T-cell (primary cell): Measurements from ENCODE around the gene MME. TPM values are rescaled to one million over a fixed set of nuclear protein-coding genes. Genes with fewer than 3 reads are reported as not detected.

Experiments used
- ATAC-seq, 4 experiments: fragments of 200-7000 bp in 3 of 4; fragments of 150-1000 bp in 1 of 4; cut with Tn5 transposase; replicated peaks in 1 of 4; 1 replicate in 3 of 4; 2 replicates in 1 of 4; pipeline ENCODE4 v1.10.0; 2021; ENCODE audit warnings: moderate library complexity in 3 of 4, mild to moderate bottlenecking in 2 of 4, moderate number of reproducible peaks in 1 of 4
- CTCF ChIA-PET, 2 donors: fragments of 300-600 bp; sonication (Branson Sonifier 250); formaldehyde crosslinking; loops; one replicate each; lab custom pipeline; 2022; ENCODE audit warnings: antibody characterized with exemption in 2 of 2; lab: Charles Lee
- POLR2A ChIA-PET, 2 donors: fragments of 300-600 bp; sonication (Branson Sonifier 250); formaldehyde crosslinking; loops; one replicate each; lab custom pipeline; 2022; ENCODE audit warnings: antibody characterized with exemption in 2 of 2; lab: Charles Lee
- DNase-seq, 35 experiments: peaks; one replicate each; pipeline versions ENCODE4 v3.0.0 to v3.0.0-alpha.2; 2013 to 2023
- H3K27ac ChIP-seq: one replicate; pipeline ENCODE4 v1.5.1; 2013; ENCODE audit warnings: low read length
- H3K27me3 ChIP-seq, 2 experiments: replicated peaks in 1 of 2; 1 replicate in 1 of 2; 2 replicates in 1 of 2; pipeline versions ENCODE4 v1.6.1 to v1.7.0; 2013; ENCODE audit warnings: low read length in 1 of 2, mixed read lengths in 1 of 2; ENCODE audit not compliant: control insufficient read depth in 2 of 2, insufficient read depth in 2 of 2; ENCODE audit errors: extremely low read depth in 1 of 2
- H3K36me3 ChIP-seq, 2 donors: 1 replicate in 1 of 2; 2 replicates in 1 of 2; pipeline versions ENCODE4 v1.6.1 to v1.7.0; 2013; ENCODE audit warnings: low read length in 1 of 2; ENCODE audit not compliant: control insufficient read depth in 2 of 2, insufficient read depth in 1 of 2; ENCODE audit errors: extremely low read depth in 1 of 2
- H3K4me1 ChIP-seq, 2 experiments: 1 replicate in 1 of 2; 2 replicates in 1 of 2; pipeline versions ENCODE4 v1.6.1 to v1.7.0; 2013; ENCODE audit warnings: low read length in 2 of 2, mixed read lengths in 1 of 2; ENCODE audit not compliant: insufficient read depth in 2 of 2, control insufficient read depth in 1 of 2; ENCODE audit errors: extremely low read depth in 1 of 2
- H3K4me3 ChIP-seq, 2 donors: 1 replicate in 1 of 2; 2 replicates in 1 of 2; pipeline versions ENCODE4 v1.5.1 to v1.7.0; 2013; ENCODE audit warnings: mild to moderate bottlenecking in 2 of 2, low read length in 1 of 2, moderate library complexity in 1 of 2; ENCODE audit not compliant: control insufficient read depth in 1 of 2; ENCODE audit errors: extremely low read depth in 1 of 2
- H3K9me3 ChIP-seq: 2 replicates; pipeline ENCODE4 v1.7.0; 2013
- H3K27ac Mint-ChIP-seq, 2 donors: one replicate each; pipeline ENCODE4 v1.8.0; 2020 to 2021; ENCODE audit warnings: mild to moderate bottlenecking in 2 of 2, mixed read lengths in 2 of 2
- H3K27me3 Mint-ChIP-seq, 2 donors: one replicate each; pipeline ENCODE4 v1.8.0; 2021 to 2022; ENCODE audit warnings: mixed read lengths in 2 of 2
- H3K36me3 Mint-ChIP-seq: one replicate; pipeline ENCODE4 v1.8.0; 2021; ENCODE audit warnings: mixed read lengths
- H3K4me1 Mint-ChIP-seq, 3 donors: one replicate each; pipeline ENCODE4 v1.8.0; 2020 to 2022; ENCODE audit warnings: mixed read lengths in 3 of 3, mild to moderate bottlenecking in 1 of 3
- H3K4me3 Mint-ChIP-seq, 3 donors: one replicate each; pipeline ENCODE4 v1.8.0; 2020 to 2022; ENCODE audit warnings: mild to moderate bottlenecking in 3 of 3, mixed read lengths in 3 of 3, moderate library complexity in 3 of 3
- H3K9me3 Mint-ChIP-seq, 3 donors: one replicate each; pipeline ENCODE4 v1.8.0; 2020 to 2022; ENCODE audit warnings: mixed read lengths in 3 of 3
- WGBS: methylation state at CpG from one replicate; pipeline ENCODE4 v1.1.5; 2013; ENCODE audit warnings: missing lambda C conversion rate; ENCODE audit not compliant: insufficient coverage; 5-methylcytosine and 5-hydroxymethylcytosine counted together
- total RNA-seq, 35 experiments: library from RNA in 6 of 35; stranded (reverse) in 6 of 35; fragments of 120-200 nt in 1 of 35; gene quantifications; one replicate each; pipeline versions ENCODE4 v1.2.1 to v1.2.4 and lab custom pipeline; 2013 to 2026

Gene MME
- total RNA-seq, 5 donors from 2014 or later (not counting 1 experiment from before 2014, with no cell fraction given): 0.35 to 2.2 (median 0.93) TPM

DNA sequence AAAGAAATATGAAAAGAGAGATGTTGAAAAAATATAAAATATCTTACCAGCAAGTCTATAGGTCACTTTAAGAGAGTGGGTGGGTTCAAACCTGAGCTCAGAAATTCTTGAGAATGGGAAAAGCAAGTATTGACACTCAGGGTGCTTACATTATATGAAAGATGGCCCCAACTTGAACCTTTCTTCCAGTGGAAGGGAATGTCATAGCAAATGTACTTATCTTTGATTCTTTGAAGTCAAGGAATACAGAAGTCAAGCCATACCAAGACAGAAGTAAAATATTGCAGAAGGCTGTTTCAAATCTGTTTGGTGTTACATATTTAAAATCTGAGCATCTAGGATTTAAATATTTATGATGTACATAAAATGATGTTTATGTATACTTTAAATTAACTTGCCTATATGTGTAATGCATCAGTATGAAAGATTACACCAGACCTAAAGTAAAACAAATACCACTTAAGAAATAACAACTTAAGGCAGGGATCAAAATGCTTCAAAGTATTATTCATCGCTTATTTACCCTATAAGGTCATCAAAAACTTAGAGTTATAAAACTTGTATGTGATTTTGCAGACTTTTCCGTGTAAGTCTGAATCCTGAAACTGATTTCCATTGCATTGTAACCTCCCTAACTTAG lies 8.7 kb downstream of the MME start:
- ChIA-PET CTCF (no interaction called here), POLR2A (no interaction called here)
- H3K4me3 ChIP-seq: no peak overlapping the region
- ATAC-seq: no peak
- no peaks in the 10 kb centered on the region for H3K36me3 ChIP-seq
- H3K9me3 ChIP-seq: no peaks in the 10 kb centered on the region
- Mint-ChIP-seq H3K36me3 (no peaks in the 10 kb centered on the region), H3K9me3 (peaks cover 0 to 4% (median 0%) of the 10 kb centered on the region in 3 donors), H3K27ac (no peak overlapping the region), H3K27me3 (peaks cover 0 to 2% of the 10 kb centered on the region in 2 donors), H3K4me1 (no peaks in the 10 kb centered on the region), H3K4me3 (no peak overlapping the region)
- no CpG with 5 or more reads among the region's 2 CpGs for WGBS
- no peaks in the 10 kb centered on the region for H3K27me3 ChIP-seq
- H3K27ac ChIP-seq: no peak overlapping the region
- DNase-seq: no peak
- no peaks in the 10 kb centered on the region for H3K4me1 ChIP-seq

DNA sequence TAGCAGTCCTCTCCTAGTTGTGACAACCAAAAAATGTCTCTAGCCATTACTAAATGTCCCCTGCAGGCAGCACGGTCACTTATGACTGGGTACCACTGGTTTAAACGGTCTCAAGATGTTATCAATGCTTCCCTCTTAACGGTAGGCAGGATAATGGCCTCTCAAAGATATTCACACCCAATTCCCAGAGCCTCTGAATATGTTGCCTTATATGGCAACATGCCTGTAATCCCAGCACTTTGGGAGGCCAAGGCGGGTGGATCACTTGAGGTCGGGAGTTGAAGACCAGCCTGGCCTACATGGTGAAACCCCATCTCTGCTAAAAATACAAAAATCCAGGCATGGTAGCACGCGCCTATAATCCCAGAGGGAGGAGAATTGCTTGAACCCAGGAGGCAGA lies 9.4 kb downstream of the MME start:
- H3K36me3 ChIP-seq: no peaks in the 10 kb centered on the region
- CTCF ChIA-PET: no interaction called here
- WGBS: 82% methylated on average over 5 of the region's 7 CpGs
- H3K4me1 ChIP-seq: no peaks in the 10 kb centered on the region
- no peaks in the 10 kb centered on the region for H3K9me3 ChIP-seq
- H3K4me1 Mint-ChIP-seq: no peaks in the 10 kb centered on the region
- H3K27me3 ChIP-seq: no peaks in the 10 kb centered on the region
- no peak overlapping the region for H3K27ac Mint-ChIP-seq
- H3K36me3 Mint-ChIP-seq: no peaks in the 10 kb centered on the region
- peaks cover 0 to 4% (median 0%) of the 10 kb centered on the region in 3 donors for H3K9me3 Mint-ChIP-seq
- DNase-seq (no peak), ATAC-seq (no peak)
- no peak overlapping the region for H3K4me3 Mint-ChIP-seq
- peaks cover 0 to 2% of the 10 kb centered on the region in 2 donors for H3K27me3 Mint-ChIP-seq
- POLR2A ChIA-PET: no interaction called here
- H3K27ac ChIP-seq: no peak overlapping the region
- H3K4me3 ChIP-seq: no peak overlapping the region

DNA sequence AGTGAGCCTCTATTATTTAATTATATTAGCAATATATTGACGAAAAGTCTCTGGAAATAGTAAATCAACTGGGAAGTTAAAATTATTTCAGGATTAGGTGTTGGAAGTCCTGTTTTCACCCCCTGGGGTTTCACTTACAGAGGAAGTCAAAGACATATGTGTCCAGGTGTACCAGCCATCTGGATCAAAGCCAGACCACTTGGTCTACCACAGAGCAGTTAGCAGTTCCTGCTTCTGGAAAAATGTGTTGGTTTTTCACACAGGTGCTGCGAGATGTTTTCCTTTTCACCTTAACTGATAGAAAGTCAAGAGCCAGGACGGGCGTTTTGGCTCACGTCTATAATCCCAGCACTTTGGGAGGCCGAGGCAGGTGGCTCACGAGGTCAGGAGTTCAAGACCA lies 13.1 kb downstream of the MME start:
- H3K4me1 Mint-ChIP-seq: no peaks in the 10 kb centered on the region

DNA sequence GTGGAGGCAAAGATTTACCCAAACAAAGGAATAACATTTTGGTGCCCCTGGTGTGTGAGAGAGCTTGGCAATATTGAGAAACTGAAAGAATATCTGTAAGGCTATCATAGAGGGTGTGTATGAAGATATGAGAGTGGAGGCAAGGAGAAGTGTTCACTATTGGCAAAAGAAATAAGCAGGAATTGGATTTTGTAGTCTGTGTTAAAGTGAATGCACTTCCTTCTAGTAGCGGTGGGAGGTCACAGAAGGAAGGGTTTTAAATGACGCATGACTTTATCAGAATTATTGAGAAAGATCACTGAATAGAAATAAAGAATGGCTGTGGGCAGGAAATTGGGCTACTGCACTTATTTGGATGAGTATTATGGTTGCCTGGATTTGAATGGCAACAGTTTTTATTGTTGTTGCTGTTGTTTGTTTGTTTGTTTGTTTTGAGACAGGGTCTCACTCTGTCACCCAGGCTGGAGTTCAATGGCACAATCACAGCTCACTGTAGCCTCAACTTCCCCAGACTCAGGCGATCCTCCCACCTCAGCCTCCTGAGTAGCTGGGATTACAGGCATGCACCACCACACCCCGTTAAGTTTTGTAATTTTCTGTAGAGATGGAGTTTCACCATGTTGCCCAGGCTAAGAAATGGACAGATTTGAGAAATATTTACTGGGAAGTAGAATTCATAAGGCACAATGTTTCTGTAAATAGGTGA lies 16.3 kb downstream of the MME start:
- no peak overlapping the region for H3K4me3 Mint-ChIP-seq
- DNase-seq (no peak), ATAC-seq (no peak)
- Histone ChIP-seq H3K9me3 (no peaks in the 10 kb centered on the region), H3K4me3 (no peak overlapping the region), H3K27me3 (no peaks in the 10 kb centered on the region), H3K4me1 (no peaks in the 10 kb centered on the region), H3K27ac (no peak overlapping the region), H3K36me3 (no peaks in the 10 kb centered on the region)
- peaks cover 0 to 12% (median 4%) of the 10 kb centered on the region in 3 donors for H3K9me3 Mint-ChIP-seq
- no peaks in the 10 kb centered on the region for H3K4me1 Mint-ChIP-seq
- ChIA-PET CTCF (no interaction called here), POLR2A (interaction anchor here in 1 of 2 donors (0.5 kb wide), 1 partner anchor 57 kb away, joined by 3 read pairs; no protein-coding TSS in a partner anchor)
- H3K36me3 Mint-ChIP-seq: no peaks in the 10 kb centered on the region
- 92% methylated on average over 2 of the region's 4 CpGs for whole genome bisulfite sequencing
- H3K27ac Mint-ChIP-seq: no peak overlapping the region
- no peaks in the 10 kb centered on the region for H3K27me3 Mint-ChIP-seq

More for the DNA sequence above, 13.1 kb downstream of the MME start:
- Histone ChIP-seq H3K27me3 (no peaks in the 10 kb centered on the region), H3K4me3 (no peak overlapping the region), H3K9me3 (no peaks in the 10 kb centered on the region), H3K36me3 (no peaks in the 10 kb centered on the region), H3K4me1 (no peaks in the 10 kb centered on the region), H3K27ac (no peak overlapping the region)
- Mint-ChIP-seq H3K36me3 (no peaks in the 10 kb centered on the region), H3K27ac (no peak overlapping the region), H3K9me3 (peaks cover 0 to 4% (median 0%) of the 10 kb centered on the region in 3 donors), H3K27me3 (no peaks in the 10 kb centered on the region), H3K4me3 (no peak overlapping the region)
- WGBS: 19% methylated on average over 6 of the region's 7 CpGs
- ATAC-seq (no peak), DNase-seq (no peak)
- CTCF ChIA-PET: no interaction called here
- POLR2A ChIA-PET: no interaction called here

DNA sequence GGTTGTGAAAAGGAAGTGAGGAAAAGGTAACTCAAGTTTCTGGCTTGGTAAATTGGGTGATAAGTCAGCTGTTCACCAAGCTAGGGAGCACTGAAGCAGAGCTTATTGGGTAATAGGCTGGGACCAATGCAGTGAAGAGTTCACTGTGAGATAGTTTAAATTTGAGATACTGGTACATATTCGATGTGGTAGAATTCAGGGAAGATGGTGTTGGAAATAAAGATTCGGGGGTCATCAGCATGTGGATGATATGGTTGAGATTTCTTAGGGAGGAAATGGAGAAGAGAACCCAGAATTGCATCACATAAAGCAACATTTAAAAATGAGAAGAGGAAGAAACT lies 16.9 kb downstream of the MME start:
- Mint-ChIP-seq H3K36me3 (no peaks in the 10 kb centered on the region), H3K9me3 (peaks cover 0 to 12% (median 4%) of the 10 kb centered on the region in 3 donors), H3K27ac (no peak overlapping the region), H3K27me3 (no peaks in the 10 kb centered on the region), H3K4me3 (no peak overlapping the region), H3K4me1 (no peaks in the 10 kb centered on the region)
- Histone ChIP-seq H3K36me3 (no peaks in the 10 kb centered on the region), H3K4me3 (no peak overlapping the region), H3K27ac (no peak overlapping the region), H3K4me1 (no peaks in the 10 kb centered on the region), H3K27me3 (no peaks in the 10 kb centered on the region), H3K9me3 (no peaks in the 10 kb centered on the region)
- WGBS: no CpG with 5 or more reads among the region's 2 CpGs
- ATAC-seq: no peak
- CTCF ChIA-PET: no interaction called here
- POLR2A ChIA-PET: no interaction called here
- DNase-seq: no peak

DNA sequence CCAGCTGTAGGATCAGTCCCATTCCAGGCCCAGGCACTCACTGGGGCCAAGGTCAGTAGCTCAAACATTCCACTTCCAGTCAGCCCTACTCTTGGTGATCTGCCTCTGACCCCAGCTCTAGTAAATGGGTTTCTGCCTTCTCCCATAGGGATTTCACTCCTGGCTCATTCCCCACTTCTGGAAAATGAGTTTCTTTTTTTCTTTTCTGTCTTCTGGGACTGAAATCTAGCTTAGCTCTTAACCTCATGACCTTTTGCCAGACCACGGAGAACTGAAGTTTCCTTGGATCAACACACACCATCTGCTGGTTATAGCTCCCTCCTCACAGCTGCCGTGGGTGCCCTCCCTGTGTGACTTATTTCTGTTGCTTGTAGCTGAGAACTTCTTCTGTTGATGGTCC lies 21.3 kb downstream of the MME start:
- no peak overlapping the region for H3K4me3 Mint-ChIP-seq
- no peaks in the 10 kb centered on the region for H3K9me3 ChIP-seq
- no peaks in the 10 kb centered on the region for H3K36me3 Mint-ChIP-seq
- ATAC-seq (no peak), DNase-seq (no peak)
- H3K4me1 ChIP-seq: no peaks in the 10 kb centered on the region
- no peak overlapping the region for H3K4me3 ChIP-seq
- no peaks in the 10 kb centered on the region for H3K4me1 Mint-ChIP-seq
- WGBS: 0% methylated on average over 1 of the region's 2 CpGs
- no peaks in the 10 kb centered on the region for H3K27me3 Mint-ChIP-seq
- H3K36me3 ChIP-seq: no peaks in the 10 kb centered on the region
- H3K27me3 ChIP-seq: no peaks in the 10 kb centered on the region
- ChIA-PET POLR2A (no interaction called here), CTCF (no interaction called here)
- H3K9me3 Mint-ChIP-seq: peaks cover 0 to 12% (median 4%) of the 10 kb centered on the region in 3 donors
- no peak overlapping the region for H3K27ac Mint-ChIP-seq
- no peak overlapping the region for H3K27ac ChIP-seq
